Fibroblast of the aortic adventitia (primary cell): ENCODE measurements around the gene CRYZ. TPM values are rescaled to one million over a fixed set of nuclear protein-coding genes. Genes with fewer than 3 reads are reported as not detected.

ENCODE experiments used
- DNase-seq: peaks from one replicate; pipeline ENCODE4 v3.0.0-alpha.2; 2010; ENCODE audit warnings: low read depth
- H3K4me3 ChIP-seq: 2 replicates; pipeline ENCODE4 v1.5.1; 2011; ENCODE audit warnings: low read depth, mild to moderate bottlenecking, control low read depth, low read length, moderate library complexity
- CTCF ChIP-seq: IDR thresholded peaks from 2 replicates; pipeline ENCODE4 v1.5.1; 2011; ENCODE audit warnings: mild to moderate bottlenecking, low read length, control low read depth, inconsistent platforms; ENCODE audit not compliant: insufficient read depth
- total RNA-seq: library from RNA; depleted of rRNA; stranded (reverse); fragments of >200 nt; gene quantifications from 2 replicates; pipeline ENCODE4 v1.2.3, GENCODE V29; 2012; ENCODE audit warnings: low replicate concordance

Gene CRYZ
- total RNA-seq, 1 donor: 51.3 TPM

- H3K4me3 ChIP-seq: peak overlapping the region; percentile 32
- no peak for TF ChIP-seq CTCF
- DNase-seq: peak; percentile 2
Observed at GRCh38 chr1:74731399-74732052, 1.3 kb downstream of the CRYZ start.

- H3K4me3 ChIP-seq: no peak overlapping the region
- no peak for TF ChIP-seq CTCF
- DNase-seq: peak; percentile 39
Observed at GRCh38 chr1:74729741-74730478, 2.9 kb downstream of the CRYZ start.

GRCh38 chr1:74728736-74729135 is 4.1 kb downstream of the CRYZ start:
- no peak for TF ChIP-seq CTCF
- peak; percentile 13 for DNase-seq
- no peak overlapping the region for H3K4me3 ChIP-seq

- DNase-seq: no peak
- H3K4me3 ChIP-seq: no peak overlapping the region
- TF ChIP-seq CTCF: no peak
Observed at GRCh38 chr1:74726063-74726462, 6.8 kb downstream of the CRYZ start.

GRCh38 chr1:74717626-74718025 is 15.2 kb downstream of the CRYZ start:
- H3K4me3 ChIP-seq: no peak overlapping the region
- no peak for DNase-seq
- no peak for TF ChIP-seq CTCF

- no peak overlapping the region for H3K4me3 ChIP-seq
- no peak for DNase-seq
- no peak for TF ChIP-seq CTCF
Observed at GRCh38 chr1:74716822-74717221, 16.0 kb downstream of the CRYZ start.
